K562 (cell line): ENCODE data around the gene RUVBL2. TPM values are rescaled to one million over a fixed set of nuclear protein-coding genes. Genes with fewer than 3 reads are reported as not detected.

Experiments used
- CBFA2T2 ChIP-seq: fragments of 450-650 bp; conservative IDR thresholded peaks from 2 replicates; pipeline ENCODE4 v1.6.1; 2017; ENCODE audit warnings: mild to moderate bottlenecking
- CCNT2 ChIP-seq: IDR thresholded peaks from 2 replicates; pipeline ENCODE4 v1.6.1; 2011; ENCODE audit warnings: borderline replicate concordance, low read depth, mild to moderate bottlenecking, moderate library complexity, mixed read lengths, low read length; ENCODE audit not compliant: insufficient read length; ENCODE audit errors: extremely low read depth
- DIDO1 ChIP-seq: fragments of 450-650 bp; IDR thresholded peaks from 2 replicates; pipeline ENCODE4 v1.6.1; 2016; ENCODE audit warnings: low read depth, missing biosample characterization, missing genetic modification characterization
- ESRRA ChIP-seq: fragments of 450-650 bp; IDR thresholded peaks from 2 replicates; pipeline ENCODE4 v1.6.1; 2014; ENCODE audit warnings: low read depth, mild to moderate bottlenecking, moderate library complexity, borderline replicate concordance
- NRF1 ChIP-seq, 2 experiments: fragments of 450-650 bp; IDR thresholded peaks in 1 of 2; conservative IDR thresholded peaks in 1 of 2; 2 replicates each; pipeline ENCODE4 v1.6.1; 2014; ENCODE audit warnings: mild to moderate bottlenecking in 2 of 2
- RUNX1 ChIP-seq: sonication (generic); IDR thresholded peaks from 2 replicates; pipeline ENCODE4 v1.6.1; 2016; ENCODE audit warnings: antibody characterized with exemption, low read depth
- SLC30A9 ChIP-seq: fragments of 250-450 bp; sonication (Bioruptor Pico); IDR thresholded peaks from 2 replicates; pipeline ENCODE4 v1.8.0; 2022; ENCODE audit warnings: mild to moderate bottlenecking, moderate library complexity
- TCF7L2 ChIP-seq: fragments of 150-350 bp; IDR thresholded peaks from 2 replicates; pipeline ENCODE4 v1.6.1; 2016; ENCODE audit warnings: low read depth, mild to moderate bottlenecking, low read length, moderate library complexity
- TGIF2 ChIP-seq: sonication (generic); formaldehyde crosslinking; IDR thresholded peaks from 2 replicates; pipeline ENCODE4 v1.8.1; 2022; ENCODE audit warnings: mild to moderate bottlenecking, missing genetic modification reagents, moderate library complexity
- UBTF ChIP-seq, 2 experiments: IDR thresholded peaks; 2 replicates each; pipeline ENCODE4 v1.6.1; 2012; ENCODE audit warnings: improper control_type of control experiment in 2 of 2, low read depth in 2 of 2, low read length in 2 of 2, borderline replicate concordance in 1 of 2
- ZBTB7A ChIP-seq: IDR thresholded peaks from 2 replicates; pipeline ENCODE4 v1.6.1; 2011; ENCODE audit warnings: low read depth, mild to moderate bottlenecking, low read length, moderate library complexity, borderline replicate concordance; ENCODE audit not compliant: control insufficient read depth
- ZFPM2 ChIP-seq: fragments of 250-450 bp; sonication (Bioruptor Pico); IDR thresholded peaks from 2 replicates; pipeline ENCODE4 v1.5.1; 2022; ENCODE audit warnings: mild to moderate bottlenecking
- ZNF384 ChIP-seq: IDR thresholded peaks from 2 replicates; pipeline ENCODE4 v1.6.1; 2012; ENCODE audit warnings: low read depth, low read length, improper control_type of control experiment
- ZNF76 ChIP-seq: fragments of 250-450 bp; sonication (Bioruptor Pico); IDR thresholded peaks from 2 replicates; pipeline ENCODE4 v1.4.0; 2020; ENCODE audit warnings: mild to moderate bottlenecking, moderate library complexity, borderline replicate concordance
- polyA plus RNA-seq, 8 experiments: library from polyadenylated mRNA; depleted of rRNA in 4 of 8; stranded (reverse) in 5 of 8; unstranded in 3 of 8; fragments of >200 nt; fragmentation: Nextera tagmentation in 2 of 8; fragmentation: Illumina TruSeq in 1 of 8; extraction: Ambion mirVana in 2 of 8; extraction: Trizol in 1 of 8; gene quantifications; 2 replicates each; pipeline versions ENCODE4 v1.2.1 to v1.2.3, GENCODE V29; 2011 to 2014; ENCODE audit warnings: inconsistent platforms in 1 of 8, missing spikeins in 1 of 8
- total RNA-seq, 7 experiments: library from RNA; depleted of rRNA in 6 of 7; stranded (reverse); fragments of >200 nt in 6 of 7; fragmentation: Illumina TruSeq in 2 of 7; extraction: Trizol in 2 of 7; gene quantifications; 2 replicates each; pipeline versions ENCODE4 v1.2.1 to v1.2.3, GENCODE V29; 2011 to 2021; ENCODE audit warnings: low replicate concordance in 1 of 7
- TF ChIP-seq, protein P1 (sequence below), 2 experiments: fragments of 450-650 bp; formaldehyde crosslinking in 1 of 2; IDR thresholded peaks; 2 replicates each; pipeline versions ENCODE4 v1.4.0 to v1.6.1; 2014 to 2020; ENCODE audit warnings: mild to moderate bottlenecking in 2 of 2, borderline replicate concordance in 1 of 2, low read depth in 1 of 2

RUVBL2 gene
- total and polyA plus RNA-seq, 9 of the 15 experiments (the other 6 are each of a cell fraction or from before 2014, with no cell fraction given) = 71.4 to 453 (median 237) TPM

DNA sequence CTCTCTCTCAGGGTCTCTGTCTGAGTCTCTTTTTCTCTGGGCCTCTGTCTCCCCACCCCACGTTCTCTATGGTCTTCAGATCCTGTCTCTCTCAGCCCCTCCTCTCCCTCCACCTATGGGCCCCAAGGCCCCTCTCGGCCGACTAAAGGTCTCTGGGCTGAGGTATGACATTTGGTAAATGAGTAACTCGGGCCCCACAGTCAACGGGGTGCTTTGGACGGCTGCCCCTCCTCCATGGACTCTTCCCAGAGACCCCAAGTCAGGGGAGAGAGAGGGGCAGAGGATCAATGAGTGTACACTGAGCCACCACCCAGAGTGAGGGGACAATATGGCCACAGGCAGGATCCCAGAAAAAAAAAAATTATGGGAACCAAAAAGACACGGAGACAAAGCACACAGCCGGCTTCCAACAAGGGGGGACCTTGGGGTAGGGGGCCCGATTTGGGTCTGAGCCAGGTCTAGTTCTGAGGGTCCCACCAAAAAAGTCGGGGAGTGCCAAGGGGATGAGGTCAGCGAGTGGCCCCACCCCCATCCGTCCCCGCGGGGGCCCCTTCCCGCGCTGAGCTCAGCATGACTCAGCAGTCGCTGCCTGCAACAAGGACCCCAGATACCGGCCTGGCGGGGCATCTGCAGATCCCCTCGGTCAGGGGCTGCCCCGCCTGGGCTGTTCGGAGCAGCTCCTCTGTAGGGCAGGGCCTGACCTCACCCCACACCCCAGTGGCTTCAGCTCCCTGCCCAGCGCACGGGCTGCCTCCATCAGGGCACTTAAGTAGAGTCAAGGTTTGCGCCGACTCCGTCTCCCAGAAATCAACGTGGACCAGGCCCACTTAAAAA lies 30.1 kb upstream of the RUVBL2 start (continued):
- TF ChIP-seq, protein P1, sequence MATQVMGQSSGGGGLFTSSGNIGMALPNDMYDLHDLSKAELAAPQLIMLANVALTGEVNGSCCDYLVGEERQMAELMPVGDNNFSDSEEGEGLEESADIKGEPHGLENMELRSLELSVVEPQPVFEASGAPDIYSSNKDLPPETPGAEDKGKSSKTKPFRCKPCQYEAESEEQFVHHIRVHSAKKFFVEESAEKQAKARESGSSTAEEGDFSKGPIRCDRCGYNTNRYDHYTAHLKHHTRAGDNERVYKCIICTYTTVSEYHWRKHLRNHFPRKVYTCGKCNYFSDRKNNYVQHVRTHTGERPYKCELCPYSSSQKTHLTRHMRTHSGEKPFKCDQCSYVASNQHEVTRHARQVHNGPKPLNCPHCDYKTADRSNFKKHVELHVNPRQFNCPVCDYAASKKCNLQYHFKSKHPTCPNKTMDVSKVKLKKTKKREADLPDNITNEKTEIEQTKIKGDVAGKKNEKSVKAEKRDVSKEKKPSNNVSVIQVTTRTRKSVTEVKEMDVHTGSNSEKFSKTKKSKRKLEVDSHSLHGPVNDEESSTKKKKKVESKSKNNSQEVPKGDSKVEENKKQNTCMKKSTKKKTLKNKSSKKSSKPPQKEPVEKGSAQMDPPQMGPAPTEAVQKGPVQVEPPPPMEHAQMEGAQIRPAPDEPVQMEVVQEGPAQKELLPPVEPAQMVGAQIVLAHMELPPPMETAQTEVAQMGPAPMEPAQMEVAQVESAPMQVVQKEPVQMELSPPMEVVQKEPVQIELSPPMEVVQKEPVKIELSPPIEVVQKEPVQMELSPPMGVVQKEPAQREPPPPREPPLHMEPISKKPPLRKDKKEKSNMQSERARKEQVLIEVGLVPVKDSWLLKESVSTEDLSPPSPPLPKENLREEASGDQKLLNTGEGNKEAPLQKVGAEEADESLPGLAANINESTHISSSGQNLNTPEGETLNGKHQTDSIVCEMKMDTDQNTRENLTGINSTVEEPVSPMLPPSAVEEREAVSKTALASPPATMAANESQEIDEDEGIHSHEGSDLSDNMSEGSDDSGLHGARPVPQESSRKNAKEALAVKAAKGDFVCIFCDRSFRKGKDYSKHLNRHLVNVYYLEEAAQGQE (IDR thresholded peaks at IDR 0.05; ENCODE audit: borderline replicate concordance) = no peak
- TF ChIP-seq, protein P1 (CRISPR knock-in tag; IDR thresholded peaks at IDR 0.05; ENCODE audit: low read depth) = peak; percentile 24; the same call in 1 of the 2 replicates
- TF ChIP-seq ZBTB7A = peak; percentile 98
- TF ChIP-seq SLC30A9 (CRISPR knock-in tag) = no peak
- 0 out of 2 replicates have a peak, but pooled peaks have one; percentile 20 for TF ChIP-seq DIDO1 (tag)
- TF ChIP-seq ESRRA = peak; percentile 55; the same call in 1 of the 2 replicates
- TF ChIP-seq TGIF2 (CRISPR knock-in tag) = no peak
- no peak for TF ChIP-seq TCF7L2
- peak; percentile 98 for TF ChIP-seq CCNT2
- no peak for TF ChIP-seq UBTF (IDR thresholded peaks at IDR 0.05; ENCODE audit: borderline replicate concordance in 1 of 2, low read depth in 2 of 2, low read length in 2 of 2)
- TF ChIP-seq ZFPM2 (CRISPR knock-in tag) = no peak
- no peak; the same call in 1 of the 2 replicates for TF ChIP-seq RUNX1
- peak; percentile 28 to 47; a peak in 3 of 4 replicates for TF ChIP-seq NRF1 (conservative IDR thresholded peaks at IDR 0.05 in 1 of 2, IDR thresholded peaks at IDR 0.05 in 1 of 2)
- no peak for TF ChIP-seq CBFA2T2
- TF ChIP-seq ZNF76 = no peak
- TF ChIP-seq ZNF384 = peak; percentile 53; the same call in 1 of the 2 replicates
